Breast epithelium (tissue), 3 donors: ENCODE measurements around the gene ZNF302.

Experiments
- POLR2AphosphoS5 ChIP-seq, 3 donors: sonication (generic); formaldehyde crosslinking; IDR thresholded peaks; one replicate each; pipeline ENCODE4 v1.6.1; 2017; ENCODE audit warnings: antibody characterized with exemption in 3 of 3
- TF ChIP-seq, protein P1 (sequence below), 3 donors: fragments of 450-650 bp; IDR thresholded peaks; one replicate each; pipeline ENCODE4 v1.5.1; 2016 to 2017; ENCODE audit warnings: antibody characterized with exemption in 3 of 3, mild to moderate bottlenecking in 3 of 3, moderate library complexity in 3 of 3

DNA sequence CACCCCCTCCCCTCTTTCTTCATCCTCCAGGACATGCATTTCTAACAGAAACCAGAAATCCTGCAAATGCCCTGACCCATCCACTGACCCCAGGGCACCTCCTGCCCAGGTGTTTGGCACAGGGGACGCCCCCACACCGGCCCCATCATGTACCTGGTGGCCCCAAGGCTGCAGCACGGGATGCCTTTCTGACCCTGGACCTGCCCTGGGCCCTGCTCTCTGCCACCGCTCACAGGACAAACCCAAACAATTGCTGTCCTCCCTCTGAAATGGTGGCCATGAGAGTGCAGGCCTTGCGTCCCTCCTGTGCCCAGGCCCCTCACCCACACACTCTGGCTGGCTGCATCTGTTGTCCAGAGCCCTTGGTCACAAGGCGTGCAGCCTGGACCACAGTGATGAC lies 12.6 kb upstream of the ZNF302 start:
- TF ChIP-seq, protein P1, sequence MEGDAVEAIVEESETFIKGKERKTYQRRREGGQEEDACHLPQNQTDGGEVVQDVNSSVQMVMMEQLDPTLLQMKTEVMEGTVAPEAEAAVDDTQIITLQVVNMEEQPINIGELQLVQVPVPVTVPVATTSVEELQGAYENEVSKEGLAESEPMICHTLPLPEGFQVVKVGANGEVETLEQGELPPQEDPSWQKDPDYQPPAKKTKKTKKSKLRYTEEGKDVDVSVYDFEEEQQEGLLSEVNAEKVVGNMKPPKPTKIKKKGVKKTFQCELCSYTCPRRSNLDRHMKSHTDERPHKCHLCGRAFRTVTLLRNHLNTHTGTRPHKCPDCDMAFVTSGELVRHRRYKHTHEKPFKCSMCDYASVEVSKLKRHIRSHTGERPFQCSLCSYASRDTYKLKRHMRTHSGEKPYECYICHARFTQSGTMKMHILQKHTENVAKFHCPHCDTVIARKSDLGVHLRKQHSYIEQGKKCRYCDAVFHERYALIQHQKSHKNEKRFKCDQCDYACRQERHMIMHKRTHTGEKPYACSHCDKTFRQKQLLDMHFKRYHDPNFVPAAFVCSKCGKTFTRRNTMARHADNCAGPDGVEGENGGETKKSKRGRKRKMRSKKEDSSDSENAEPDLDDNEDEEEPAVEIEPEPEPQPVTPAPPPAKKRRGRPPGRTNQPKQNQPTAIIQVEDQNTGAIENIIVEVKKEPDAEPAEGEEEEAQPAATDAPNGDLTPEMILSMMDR (IDR thresholded peaks at IDR 0.05) = no peak
- TF ChIP-seq POLR2AphosphoS5 (IDR thresholded peaks at IDR 0.05) = no peak
